Measurements from ENCODE around the gene DLST. TPM values are rescaled to one million over a fixed set of nuclear protein-coding genes. Genes with fewer than 3 reads are reported as not detected.
A peak's percentile ranks its signal among the peaks of the same experiment; 100 is the strongest.

DLST gene
- total RNA-seq, 5 donors from 2014 or later (not counting 1 experiment from before 2014, with no cell fraction given), result 88.3 to 128 (median 102) TPM

GRCh38 chr14:74904635-74905503 lies 23.2 kb downstream of the DLST start:
- peak in 1 of 4 experiments; percentile 3 for ATAC-seq (replicated peaks in 1 of 4)
- no peaks in the 10 kb centered on the region for H3K9me3 Mint-ChIP-seq
- Histone ChIP-seq H3K4me3 (ENCODE audit: control insufficient read depth in 1 of 2, extremely low read depth in 1 of 2, low read length in 1 of 2) (no peak overlapping the region), H3K27me3 (replicated peaks in 1 of 2; ENCODE audit: control insufficient read depth in 2 of 2, extremely low read depth in 1 of 2, insufficient read depth in 2 of 2, low read length in 1 of 2) (no peaks in the 10 kb centered on the region), H3K4me1 (ENCODE audit: control insufficient read depth in 1 of 2, extremely low read depth in 1 of 2, insufficient read depth in 2 of 2, low read length in 2 of 2) (peaks cover 0 to 17% of the 10 kb centered on the region in 2 experiments), H3K36me3 (ENCODE audit: control insufficient read depth in 2 of 2, extremely low read depth in 1 of 2, insufficient read depth in 1 of 2, low read length in 1 of 2) (peaks cover 11 to 53% of the 10 kb centered on the region in 2 donors), H3K27ac (ENCODE audit: low read length) (no peak overlapping the region), H3K9me3 (no peaks in the 10 kb centered on the region)
- POLR2A ChIA-PET, result interaction anchor here (0.7 to 1.5 kb wide), 4 partner anchors 23 to 50 kb away, joined by 3 to 6 read pairs (median 4); partner anchors contain the start of gene DLST (in 1 of the 2)
- peaks cover 0 to 11% (median 11%) of the 10 kb centered on the region in 3 donors for H3K4me1 Mint-ChIP-seq
- H3K27me3 Mint-ChIP-seq, result no peaks in the 10 kb centered on the region
- 100% methylated on average over 3 of the region's 6 CpGs for WGBS (ENCODE audit: insufficient coverage)
- no peak for DNase-seq
- H3K36me3 Mint-ChIP-seq, result peaks cover 25% of the 10 kb centered on the region
- H3K4me3 Mint-ChIP-seq, result no peak overlapping the region
- peak overlapping the region; percentile 61 to 75 for H3K27ac Mint-ChIP-seq
- CTCF ChIA-PET, result interaction anchor here (0.6 to 6.8 kb wide), 22 partner anchors 8 to 491 kb away, joined by 3 to 166 read pairs (median 7); partner anchors contain the start of genes DLST (in 1 of the 2), LTBP2 (in 1 of the 2), PROX2 (in 1 of the 2) and RPS6KL1 (in 1 of the 2)

GRCh38 chr14:74905595-74906142 lies 24.0 kb downstream of the DLST start:
- Mint-ChIP-seq H3K36me3 (peaks cover 18% of the 10 kb centered on the region), H3K9me3 (no peaks in the 10 kb centered on the region), H3K27ac (peak overlapping the region; percentile 55 to 70), H3K27me3 (no peaks in the 10 kb centered on the region), H3K4me3 (no peak overlapping the region), H3K4me1 (peaks cover 0 to 11% (median 11%) of the 10 kb centered on the region in 3 donors)
- POLR2A ChIA-PET, result interaction anchor here (0.7 to 1.5 kb wide), 3 partner anchors 24 to 51 kb away, joined by 3 to 6 read pairs (median 4); partner anchors contain the start of gene DLST (in 1 of the 2)
- 61% methylated on average over 12 of the region's 14 CpGs for WGBS (ENCODE audit: insufficient coverage)
- CTCF ChIA-PET, result interaction anchor here (0.6 to 6.8 kb wide), 25 partner anchors 9 to 491 kb away, joined by 3 to 166 read pairs (median 6); partner anchors contain the start of genes DLST (in 1 of the 2), PROX2 (in 1 of the 2) and RPS6KL1 (in 1 of the 2)
- H3K27ac ChIP-seq (ENCODE audit: low read length), result peak overlapping the region; percentile 8
- DNase-seq, result peak; percentile 31 to 87 (median 74)
- no peaks in the 10 kb centered on the region for H3K9me3 ChIP-seq
- no peaks in the 10 kb centered on the region for H3K27me3 ChIP-seq (replicated peaks in 1 of 2; ENCODE audit: control insufficient read depth in 2 of 2, extremely low read depth in 1 of 2, insufficient read depth in 2 of 2, low read length in 1 of 2)
- peaks cover 10 to 45% of the 10 kb centered on the region in 2 donors for H3K36me3 ChIP-seq (ENCODE audit: control insufficient read depth in 2 of 2, extremely low read depth in 1 of 2, insufficient read depth in 1 of 2, low read length in 1 of 2)
- peak; percentile 69 to 74 (median 72) for ATAC-seq (replicated peaks in 1 of 4)
- peaks cover 0 to 17% of the 10 kb centered on the region in 2 experiments for H3K4me1 ChIP-seq (ENCODE audit: control insufficient read depth in 1 of 2, extremely low read depth in 1 of 2, insufficient read depth in 2 of 2, low read length in 2 of 2)
- no peak overlapping the region for H3K4me3 ChIP-seq (ENCODE audit: control insufficient read depth in 1 of 2, extremely low read depth in 1 of 2, low read length in 1 of 2)

DNA sequence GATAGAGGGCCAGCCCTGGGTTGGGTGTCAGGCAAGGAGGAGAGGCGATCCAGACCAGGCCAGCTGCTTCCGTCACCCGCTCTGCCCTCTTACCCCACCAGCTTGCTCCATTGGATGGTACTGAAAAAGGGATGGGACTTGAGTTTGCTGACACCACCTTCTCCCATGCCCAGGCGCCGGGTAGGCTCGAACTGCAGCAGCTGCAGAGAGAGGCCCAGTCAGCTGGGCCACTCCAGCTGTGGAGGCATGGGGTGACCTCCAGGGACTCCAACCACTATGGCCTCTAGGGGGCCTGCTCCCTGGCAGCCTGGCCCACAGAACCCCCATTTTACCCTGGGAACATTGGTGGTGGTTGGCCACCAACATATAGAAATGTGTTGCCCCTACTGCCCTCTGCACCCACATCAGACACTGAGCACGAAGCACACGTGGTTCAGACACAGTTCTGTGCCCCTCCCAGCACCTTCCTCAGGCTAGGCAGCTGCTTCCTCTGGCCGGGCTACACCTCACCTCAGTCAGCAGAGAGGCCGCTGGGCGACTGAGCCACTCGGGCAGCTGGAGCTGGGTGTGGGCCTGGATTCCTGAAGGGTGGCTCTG lies 25.3 kb downstream of the DLST start:
- Mint-ChIP-seq H3K36me3 (peaks cover 11% of the 10 kb centered on the region), H3K4me3 (no peak overlapping the region), H3K27ac (no peak overlapping the region), H3K27me3 (no peaks in the 10 kb centered on the region), H3K4me1 (peaks cover 0 to 11% (median 11%) of the 10 kb centered on the region in 3 donors), H3K9me3 (no peaks in the 10 kb centered on the region)
- ChIA-PET POLR2A (no interaction called here), CTCF (interaction anchor here (0.6 to 6.8 kb wide), 5 partner anchors 22 to 739 kb away, joined by 3 to 166 read pairs (median 3); no protein-coding TSS in a partner anchor)
- Histone ChIP-seq H3K36me3 (ENCODE audit: control insufficient read depth in 2 of 2, extremely low read depth in 1 of 2, insufficient read depth in 1 of 2, low read length in 1 of 2) (peaks cover 3 to 32% of the 10 kb centered on the region in 2 donors), H3K27ac (ENCODE audit: low read length) (no peak overlapping the region), H3K27me3 (replicated peaks in 1 of 2; ENCODE audit: control insufficient read depth in 2 of 2, extremely low read depth in 1 of 2, insufficient read depth in 2 of 2, low read length in 1 of 2) (no peaks in the 10 kb centered on the region), H3K4me3 (ENCODE audit: control insufficient read depth in 1 of 2, extremely low read depth in 1 of 2, low read length in 1 of 2) (no peak overlapping the region), H3K9me3 (no peaks in the 10 kb centered on the region), H3K4me1 (ENCODE audit: control insufficient read depth in 1 of 2, extremely low read depth in 1 of 2, insufficient read depth in 2 of 2, low read length in 2 of 2) (peaks cover 0 to 17% of the 10 kb centered on the region in 2 experiments)
- 79% methylated on average over 5 of the region's 12 CpGs for WGBS (ENCODE audit: insufficient coverage)
- ATAC-seq (replicated peaks in 1 of 4) (peak in 1 of 4 experiments; percentile 30), DNase-seq (no peak)

- peaks cover 0 to 17% of the 10 kb centered on the region in 2 experiments for H3K4me1 ChIP-seq (ENCODE audit: control insufficient read depth in 1 of 2, extremely low read depth in 1 of 2, insufficient read depth in 2 of 2, low read length in 2 of 2)
- H3K36me3 ChIP-seq (ENCODE audit: control insufficient read depth in 2 of 2, extremely low read depth in 1 of 2, insufficient read depth in 1 of 2, low read length in 1 of 2), result peaks cover 3 to 24% of the 10 kb centered on the region in 2 donors
- H3K27me3 ChIP-seq (replicated peaks in 1 of 2; ENCODE audit: control insufficient read depth in 2 of 2, extremely low read depth in 1 of 2, insufficient read depth in 2 of 2, low read length in 1 of 2), result no peaks in the 10 kb centered on the region
- POLR2A ChIA-PET, result interaction anchor here in 1 of 2 donors (0.5 kb wide), 1 partner anchor 1448 kb away, joined by 4 read pairs; no protein-coding TSS in a partner anchor
- 90% methylated on average over 4 of the region's 6 CpGs for WGBS (ENCODE audit: insufficient coverage)
- H3K4me1 Mint-ChIP-seq, result peaks cover 0 to 11% (median 11%) of the 10 kb centered on the region in 3 donors
- H3K9me3 ChIP-seq, result no peaks in the 10 kb centered on the region
- no peak overlapping the region for H3K27ac Mint-ChIP-seq
- H3K27me3 Mint-ChIP-seq, result no peaks in the 10 kb centered on the region
- no peak overlapping the region for H3K27ac ChIP-seq (ENCODE audit: low read length)
- peaks cover 4% of the 10 kb centered on the region for H3K36me3 Mint-ChIP-seq
- no peak for ATAC-seq (replicated peaks in 1 of 4)
- CTCF ChIA-PET, result interaction anchor here (0.6 to 6.8 kb wide), 4 partner anchors 25 to 738 kb away, joined by 3 to 166 read pairs (median 41); no protein-coding TSS in a partner anchor
- no peaks in the 10 kb centered on the region for H3K9me3 Mint-ChIP-seq
- no peak overlapping the region for H3K4me3 ChIP-seq (ENCODE audit: control insufficient read depth in 1 of 2, extremely low read depth in 1 of 2, low read length in 1 of 2)
- no peak overlapping the region for H3K4me3 Mint-ChIP-seq
- DNase-seq, result no peak
Observed at GRCh38 chr14:74907744-74908143, 26.0 kb downstream of the DLST start.

- Histone ChIP-seq H3K27ac (ENCODE audit: low read length) (no peak overlapping the region), H3K36me3 (ENCODE audit: control insufficient read depth in 2 of 2, extremely low read depth in 1 of 2, insufficient read depth in 1 of 2, low read length in 1 of 2) (peaks cover 0 to 15% of the 10 kb centered on the region in 2 donors), H3K4me1 (ENCODE audit: control insufficient read depth in 1 of 2, extremely low read depth in 1 of 2, insufficient read depth in 2 of 2, low read length in 2 of 2) (peaks cover 0 to 17% of the 10 kb centered on the region in 2 experiments), H3K4me3 (ENCODE audit: control insufficient read depth in 1 of 2, extremely low read depth in 1 of 2, low read length in 1 of 2) (no peak overlapping the region), H3K9me3 (no peaks in the 10 kb centered on the region), H3K27me3 (replicated peaks in 1 of 2; ENCODE audit: control insufficient read depth in 2 of 2, extremely low read depth in 1 of 2, insufficient read depth in 2 of 2, low read length in 1 of 2) (peaks cover 0 to 3% of the 10 kb centered on the region in 2 experiments)
- Mint-ChIP-seq H3K4me1 (peaks cover 0 to 11% (median 11%) of the 10 kb centered on the region in 3 donors), H3K27me3 (no peaks in the 10 kb centered on the region), H3K27ac (no peak overlapping the region), H3K4me3 (no peak overlapping the region), H3K36me3 (no peaks in the 10 kb centered on the region), H3K9me3 (no peaks in the 10 kb centered on the region)
- CTCF ChIA-PET, result interaction anchor here (0.5 to 6.8 kb wide), 3 partner anchors 46 to 305 kb away, joined by 10 to 166 read pairs (median 79); no protein-coding TSS in a partner anchor
- WGBS (ENCODE audit: insufficient coverage), result 94% methylated on average over 5 of the region's 9 CpGs
- no peak for ATAC-seq (replicated peaks in 1 of 4)
- DNase-seq, result no peak
- POLR2A ChIA-PET, result interaction anchor here (0.5 to 0.6 kb wide), 2 partner anchors 143 to 340 kb away, joined by 6 read pairs; no protein-coding TSS in a partner anchor
Observed at GRCh38 chr14:74908861-74909341, 27.2 kb downstream of the DLST start.
